HG02798 (cell line): ENCODE data around the gene GPR78.

Source experiments
- ATAC-seq: cut with Tn5 transposase; IDR thresholded peaks from one replicate; pipeline ENCODE4 v1.9.1; 2021; ENCODE audit warnings: mild to moderate bottlenecking; ENCODE audit not compliant: unreplicated experiment, poor library complexity

The GPR78 gene

GRCh38 chr4:8580321-8581093, at the start of gene GPR78:
GPR78 (plus strand) TSS chr4:8580392; CDS start chr4:8580983, 591 bp downstream.
- ATAC-seq = no peak

GRCh38 chr4:8532245-8532781, 47.9 kb upstream of the GPR78 start:
- ATAC-seq = no peak

- ATAC-seq = peak; percentile 45
Observed at GRCh38 chr4:8533274-8533865, 46.8 kb upstream of the GPR78 start.

GRCh38 chr4:8534129-8534528, 46.1 kb upstream of the GPR78 start:
- peak; percentile 89 for ATAC-seq

GRCh38 chr4:8534611-8535010, 45.6 kb upstream of the GPR78 start:
- no peak for ATAC-seq

GRCh38 chr4:8536467-8536866, 43.7 kb upstream of the GPR78 start:
- ATAC-seq = no peak

- peak; percentile 28 for ATAC-seq
Observed at GRCh38 chr4:8537041-8537461, 43.1 kb upstream of the GPR78 start.

GRCh38 chr4:8538076-8538702, 42.0 kb upstream of the GPR78 start:
- ATAC-seq = no peak

GRCh38 chr4:8538703-8539567, 41.3 kb upstream of the GPR78 start:
- ATAC-seq = no peak

- ATAC-seq = peak; percentile 35
Observed at GRCh38 chr4:8539661-8540060, 40.5 kb upstream of the GPR78 start.

GRCh38 chr4:8540072-8540471, 40.1 kb upstream of the GPR78 start:
- peak; percentile 70 for ATAC-seq

- ATAC-seq = no peak
Observed at GRCh38 chr4:8540586-8540985, 39.6 kb upstream of the GPR78 start.

GRCh38 chr4:8540991-8541390, 39.2 kb upstream of the GPR78 start:
- ATAC-seq = no peak

- no peak for ATAC-seq
Observed at GRCh38 chr4:8541981-8542715, 38.0 kb upstream of the GPR78 start.

GRCh38 chr4:8542776-8543525, 37.2 kb upstream of the GPR78 start:
- ATAC-seq = no peak

- ATAC-seq = no peak
Observed at GRCh38 chr4:8543623-8544022, 36.6 kb upstream of the GPR78 start.

GRCh38 chr4:8544282-8544681, 35.9 kb upstream of the GPR78 start:
- no peak for ATAC-seq

- no peak for ATAC-seq
Observed at GRCh38 chr4:8544741-8545438, 35.3 kb upstream of the GPR78 start.

- ATAC-seq = no peak
Observed at GRCh38 chr4:8545439-8545765, 34.8 kb upstream of the GPR78 start.
